Dermis blood vessel endothelial cell (primary cell): ENCODE results near the gene USP20. TPM values are rescaled to one million over a fixed set of nuclear protein-coding genes. Genes with fewer than 3 reads are reported as not detected.
"Not testable (repeated sequence)": the region's sequence is repeated elsewhere in the genome, so short reads cannot be mapped to it uniquely, and the experiment has no call there.

Experiments used
- DNase-seq: peaks from one replicate; pipeline ENCODE4 v3.0.0; 2010
- total RNA-seq: library from RNA; depleted of rRNA; stranded (reverse); fragments of >200 nt; gene quantifications from 2 replicates; pipeline ENCODE4 v1.2.3, GENCODE V29; 2014

USP20 gene
- total RNA-seq = 8.7 and 11.2 TPM in 2 replicates

- peak; percentile 97 for DNase-seq
Observed at GRCh38 chr9:129835128-129835859, at the start of gene USP20, which contains the start of gene C9orf78. TSS of gene USP20 (plus strand) at chr9:129835458. CDS start at chr9:129852556, 17,098 bp downstream. TSS of gene C9orf78 (minus strand) at chr9:129835275. CDS start at chr9:129835221, 54 bp downstream.

DNA sequence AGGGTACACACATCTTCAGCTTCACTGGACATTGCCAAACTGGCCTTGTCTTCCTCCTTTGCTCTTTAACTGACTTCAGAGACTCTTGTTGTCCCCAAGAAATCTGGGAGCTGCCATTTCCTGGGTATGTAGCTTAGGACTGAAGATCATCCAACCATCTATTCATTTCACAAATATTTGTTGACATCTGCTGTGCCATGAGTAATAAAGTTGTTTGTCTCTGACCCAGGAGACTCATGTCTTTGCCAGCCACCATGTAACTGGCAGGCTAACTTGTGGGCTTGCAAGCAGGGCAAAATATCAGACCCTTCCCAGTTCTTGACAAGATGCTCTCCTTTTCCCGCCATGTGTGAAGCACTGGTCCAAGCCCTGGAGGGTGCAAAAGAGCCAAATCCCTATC is 49.4 kb upstream of the USP20 start:
- no peak for DNase-seq

- no peak for DNase-seq
Observed at GRCh38 chr9:129786481-129786880, 48.8 kb upstream of the USP20 start.

DNA sequence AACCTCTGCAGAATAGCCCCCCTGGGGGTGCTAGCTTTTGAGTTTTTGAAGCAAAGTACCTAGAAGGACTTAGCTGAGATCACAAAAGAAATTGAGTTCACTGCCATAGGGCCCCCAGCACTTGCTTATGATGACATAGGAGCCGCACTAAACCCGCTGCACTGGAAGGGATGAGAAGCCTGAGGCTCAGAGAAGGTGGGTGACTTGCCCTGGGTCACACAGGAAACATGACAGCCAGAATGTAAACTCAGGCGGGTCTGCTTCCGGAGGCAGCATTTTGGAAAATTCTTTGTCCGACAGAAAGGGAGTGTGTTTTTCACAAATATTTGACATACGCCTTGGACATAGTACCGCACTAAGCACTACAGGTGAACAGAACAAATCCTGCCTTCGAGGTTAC is 40.7 kb upstream of the USP20 start:
- DNase-seq = no peak

GRCh38 chr9:129796029-129796428 is 39.2 kb upstream of the USP20 start:
- not testable (repeated sequence) for DNase-seq

GRCh38 chr9:129798973-129799372 is 36.3 kb upstream of the USP20 start:
- DNase-seq = no peak

- DNase-seq = no peak
Observed at GRCh38 chr9:129801504-129801903, 33.8 kb upstream of the USP20 start.

DNA sequence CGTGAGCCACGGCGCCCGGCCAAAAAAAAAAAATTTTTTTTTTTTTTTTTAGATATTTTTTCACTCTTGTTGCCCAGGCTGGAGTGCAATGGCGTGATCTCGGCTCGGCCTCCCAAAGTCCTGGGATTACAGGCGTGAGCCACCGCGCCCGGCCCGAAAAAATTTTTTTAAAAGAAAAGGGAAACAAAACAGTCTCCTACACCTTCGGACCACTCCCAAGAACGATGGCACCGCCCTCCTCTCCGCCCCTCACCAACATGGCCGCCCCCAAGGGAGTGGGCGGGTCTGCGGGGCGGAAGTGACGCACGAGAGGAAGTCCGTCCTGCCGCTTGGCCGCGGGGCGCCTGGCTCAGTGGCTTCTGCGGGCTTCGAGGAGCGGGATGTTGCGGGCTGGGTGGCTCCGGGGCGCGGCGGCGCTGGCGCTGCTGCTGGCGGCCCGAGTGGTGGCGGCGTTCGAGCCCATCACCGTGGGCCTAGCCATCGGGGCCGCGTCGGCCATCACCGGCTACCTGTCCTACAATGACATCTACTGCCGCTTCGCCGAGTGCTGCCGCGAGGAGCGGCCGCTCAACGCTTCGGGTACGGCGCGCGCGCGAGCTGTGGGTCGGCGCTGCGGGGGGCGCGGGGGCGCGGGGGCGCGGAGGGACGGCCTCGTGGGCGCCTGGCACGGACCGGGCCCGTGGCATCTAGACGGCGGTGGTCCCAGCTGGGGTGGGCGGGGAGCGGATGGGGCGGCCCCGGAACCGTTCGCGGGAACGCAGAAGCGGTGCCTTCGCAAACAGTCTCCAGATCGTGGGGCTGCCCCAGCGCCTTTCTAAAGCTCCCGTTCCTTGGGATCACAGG is 32.2 kb upstream of the USP20 start, which contains the start of gene TOR1B:
TSS of gene TOR1B (plus strand) at position 352 of the 843 bp plus-strand sequence. CDS start at position 381, 29 bp downstream.
- peak; percentile 96 for DNase-seq

DNA sequence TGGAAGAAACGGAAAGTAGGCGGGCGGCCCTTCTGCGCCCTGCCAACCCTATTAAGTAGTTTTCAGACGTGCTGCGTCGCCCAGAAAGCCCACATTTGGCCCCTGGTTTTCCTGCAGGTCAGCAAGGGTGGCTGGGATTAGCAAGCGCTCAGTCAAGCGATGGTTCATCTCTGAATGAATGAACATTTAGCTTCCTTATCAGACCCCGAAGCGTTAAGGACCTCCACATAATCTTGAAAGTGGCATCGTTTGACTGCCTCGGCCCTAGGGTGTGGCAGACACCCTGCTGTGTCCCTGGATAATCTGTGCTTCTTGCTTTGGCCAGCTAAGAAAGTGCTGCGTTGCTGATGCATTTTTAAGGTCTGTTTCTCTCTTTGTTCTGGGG is 31.6 kb upstream of the USP20 start:
- DNase-seq = no peak

DNA sequence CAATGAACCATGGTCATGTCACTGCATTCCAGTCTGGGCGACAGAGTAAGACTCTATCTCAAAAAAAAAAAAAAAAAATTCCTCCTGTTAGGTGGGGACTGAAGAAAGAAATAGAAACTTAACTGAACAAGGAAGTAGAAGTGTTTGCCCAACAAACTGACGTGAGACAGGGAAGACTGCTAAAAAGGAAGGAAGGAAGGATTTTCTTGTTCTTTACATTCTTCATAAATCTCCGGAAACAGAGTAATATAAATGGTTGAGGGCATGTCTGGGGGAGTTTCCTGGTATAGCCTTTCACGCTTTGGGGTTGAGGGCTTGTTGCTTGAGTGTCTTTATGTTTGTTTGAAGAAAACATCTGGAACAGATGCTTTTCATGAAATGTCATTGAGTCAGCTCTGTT is 29.2 kb upstream of the USP20 start:
- DNase-seq = no peak

- no peak for DNase-seq
Observed at GRCh38 chr9:129809346-129809745, 25.9 kb upstream of the USP20 start.

DNA sequence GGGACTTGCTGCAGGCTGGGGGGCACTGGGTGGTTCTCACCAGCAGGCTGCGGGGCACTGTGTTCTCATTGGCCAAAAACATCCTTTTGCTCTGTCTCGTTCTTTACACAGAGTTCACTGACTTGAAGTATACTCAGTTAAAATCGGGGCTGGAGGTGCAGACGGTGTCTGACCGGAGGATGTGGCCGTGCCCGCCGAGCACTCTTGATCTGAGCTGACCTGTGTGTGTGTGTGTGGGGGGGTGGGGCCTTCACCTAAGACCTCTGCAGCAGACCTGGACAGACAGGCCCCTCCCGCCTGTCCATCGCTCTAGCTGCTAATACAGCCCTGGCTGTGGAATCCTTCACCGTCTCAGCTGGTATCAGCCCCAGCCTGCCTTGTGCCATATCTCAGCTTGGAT is 25.1 kb upstream of the USP20 start:
- no peak for DNase-seq

- DNase-seq = no peak
Observed at GRCh38 chr9:129810788-129811187, 24.5 kb upstream of the USP20 start.

DNA sequence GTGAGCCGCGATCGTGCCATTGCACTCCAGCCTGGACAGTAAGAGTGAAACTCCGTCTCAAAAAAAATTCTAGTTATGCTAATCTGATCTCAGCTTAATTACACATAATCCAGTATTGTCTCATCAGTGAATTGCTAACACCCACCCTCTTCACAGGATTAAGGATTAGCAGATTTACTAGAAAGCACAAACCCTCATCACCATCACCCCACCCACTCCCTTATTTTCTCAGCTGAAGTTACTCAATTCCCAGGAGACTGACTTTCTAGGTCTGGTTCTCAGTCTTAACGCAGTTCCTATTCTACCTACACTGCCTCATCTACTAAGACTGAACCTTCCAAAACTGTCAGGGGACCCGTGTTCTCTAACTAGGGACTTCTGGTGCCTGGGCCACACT is 23.3 kb upstream of the USP20 start:
- no peak for DNase-seq

- no peak for DNase-seq
Observed at GRCh38 chr9:129812385-129812784, 22.9 kb upstream of the USP20 start.

DNA sequence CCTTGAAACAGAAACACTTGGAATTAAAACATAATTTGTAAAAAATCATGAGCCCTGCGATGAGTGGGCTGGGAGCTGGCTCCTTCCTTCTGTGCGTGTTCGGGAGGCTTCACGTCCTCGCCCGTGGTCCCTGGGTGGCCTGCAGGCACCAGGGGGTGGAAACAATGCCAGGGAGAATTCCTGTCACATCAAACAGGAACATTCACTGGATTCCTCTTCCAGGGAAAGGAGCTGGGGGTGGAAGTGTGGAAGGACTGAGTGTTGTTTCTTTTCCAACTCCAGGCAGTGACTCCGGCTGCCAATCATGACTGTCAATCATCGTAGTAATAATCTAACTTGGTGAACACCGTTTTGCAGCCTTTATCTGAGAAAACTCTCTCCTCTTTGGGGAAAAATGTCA is 21.6 kb upstream of the USP20 start:
- no peak for DNase-seq

- DNase-seq = no peak
Observed at GRCh38 chr9:129814432-129815223, 20.6 kb upstream of the USP20 start.

GRCh38 chr9:129815278-129815677 is 20.0 kb upstream of the USP20 start:
- DNase-seq = no peak

DNA sequence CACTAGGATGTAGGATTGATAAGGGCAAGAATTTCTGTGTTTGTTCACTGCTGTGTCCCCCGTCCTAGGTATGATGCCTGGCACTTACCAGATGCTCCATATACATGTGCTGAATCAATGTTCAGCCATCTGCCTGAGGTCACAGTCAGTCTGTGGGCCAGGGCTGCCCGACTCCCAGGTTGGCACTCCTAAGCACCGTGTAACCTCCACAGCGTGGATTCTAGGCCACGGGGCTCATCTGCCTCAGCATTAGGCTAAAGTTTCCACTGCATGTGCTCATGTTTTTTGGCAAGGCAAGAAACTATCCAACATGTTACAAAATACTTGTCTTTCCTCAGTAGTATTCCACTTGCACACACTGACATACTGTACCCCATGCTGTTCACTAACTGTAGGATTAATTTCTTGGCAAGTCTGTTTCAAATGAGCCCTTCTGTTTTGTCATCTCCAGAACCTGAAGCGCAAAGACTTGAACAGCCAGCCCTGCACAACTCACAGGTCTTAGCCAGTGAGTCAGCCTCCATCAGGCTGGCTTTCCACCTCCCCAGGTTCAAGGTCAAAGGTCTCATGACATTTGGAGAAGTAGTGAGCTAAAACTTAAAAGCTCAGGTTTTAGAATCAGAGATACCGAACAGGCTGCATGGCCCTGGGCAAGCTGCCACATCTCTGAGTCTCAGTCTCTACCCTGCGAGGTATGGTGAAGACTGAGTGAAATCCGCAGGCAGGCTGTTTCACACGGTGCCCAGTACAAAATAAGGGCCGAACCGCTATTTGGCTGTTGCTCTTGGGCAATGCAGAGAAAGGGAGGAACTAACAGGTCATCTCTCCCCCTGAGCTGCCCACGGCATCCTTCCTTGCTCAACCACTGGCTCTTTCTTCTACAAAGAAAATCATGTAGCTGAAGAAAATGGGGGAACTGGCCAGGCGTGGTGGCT is 18.5 kb upstream of the USP20 start:
- DNase-seq = no peak

DNA sequence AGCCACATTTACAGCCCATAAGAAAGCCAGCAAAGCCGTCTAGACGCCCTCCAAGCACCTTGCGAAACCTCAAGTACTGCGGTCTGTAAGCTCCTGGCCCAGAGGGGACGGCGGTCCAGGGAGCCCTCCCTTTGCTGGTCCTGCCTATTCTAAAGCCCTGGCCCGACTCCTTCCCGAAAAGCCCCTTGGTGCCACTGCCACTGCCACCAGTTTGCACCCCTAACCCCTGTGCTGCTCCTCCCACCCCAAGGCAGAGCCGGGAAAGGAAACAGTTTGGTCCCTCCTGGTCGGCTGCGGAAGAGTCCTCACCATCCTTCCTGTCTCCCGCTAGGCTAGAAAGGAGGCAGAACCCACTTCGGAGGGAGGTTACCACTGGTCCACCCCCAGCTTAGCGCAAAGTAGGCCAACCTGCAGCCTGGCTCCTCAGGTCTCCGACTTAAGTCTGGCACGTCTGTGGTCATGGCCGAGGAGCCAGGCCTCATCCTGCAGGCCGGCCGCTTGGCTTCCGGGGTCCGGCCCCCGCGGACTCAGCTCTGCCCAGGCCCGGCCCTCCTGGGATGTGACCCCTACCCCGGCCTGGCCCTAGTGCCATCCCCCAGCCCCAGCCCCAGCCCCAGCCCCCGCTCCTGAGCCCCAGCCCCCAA is 12.2 kb upstream of the USP20 start:
- DNase-seq = peak; percentile 39

DNA sequence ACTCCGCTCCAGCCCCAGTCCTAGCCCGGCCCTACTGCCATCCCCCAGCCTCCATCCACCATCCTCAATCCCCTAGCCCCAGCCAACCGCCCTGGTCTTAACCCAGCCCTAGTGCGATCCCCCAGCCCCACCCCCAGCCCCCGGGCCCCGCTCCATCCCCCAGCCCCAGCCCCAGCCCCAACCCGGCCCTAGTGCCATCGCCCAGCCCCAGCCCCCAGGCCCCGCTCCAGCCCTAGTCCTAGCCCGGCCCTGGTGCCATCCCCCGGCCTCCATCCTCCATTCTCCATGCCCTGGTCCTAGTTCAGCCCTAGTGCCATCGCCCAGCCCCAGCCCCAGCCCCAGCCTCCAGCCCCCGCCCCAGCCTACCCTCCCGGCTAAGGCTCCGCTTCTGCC is 11.7 kb upstream of the USP20 start:
- DNase-seq = no peak
